H1 (cell line): Measurements from ENCODE around the gene CPED1.
"Not testable (repeated sequence)": the region's sequence is repeated elsewhere in the genome, so short reads cannot be mapped to it uniquely, and the experiment has no call there.

Source experiments
- CTCF ChIP-seq, 3 experiments: IDR thresholded peaks; 1 replicate in 2 of 3; 2 replicates in 1 of 3; pipeline versions ENCODE4 v1.5.1 to v1.6.1; 2011; ENCODE audit warnings: low read length in 3 of 3, mild to moderate bottlenecking in 3 of 3, inconsistent platforms in 2 of 3, low read depth in 1 of 3, moderate library complexity in 1 of 3; ENCODE audit not compliant: insufficient read depth in 1 of 3; ENCODE audit errors: control extremely low read depth in 1 of 3
- POLR2A ChIP-seq, 2 experiments: IDR thresholded peaks; 1 replicate in 1 of 2; 2 replicates in 1 of 2; pipeline ENCODE4 v1.6.1; 2011; ENCODE audit warnings: low read depth in 2 of 2, low read length in 2 of 2, mild to moderate bottlenecking in 2 of 2; ENCODE audit errors: control extremely low read depth in 1 of 2
- RXRA ChIP-seq: IDR thresholded peaks from 2 replicates; pipeline ENCODE4 v1.6.1; 2011; ENCODE audit warnings: low read depth, mild to moderate bottlenecking, low read length, moderate library complexity; ENCODE audit not compliant: insufficient read depth
- TEAD4 ChIP-seq: IDR thresholded peaks from 2 replicates; pipeline ENCODE4 v1.6.1; 2012; ENCODE audit warnings: low read depth, low read length, inconsistent platforms, mixed read lengths

- not testable (repeated sequence) for TF ChIP-seq CTCF (IDR thresholded peaks at IDR 0.05; ENCODE audit: control extremely low read depth in 1 of 3, insufficient read depth in 1 of 3, low read depth in 1 of 3, low read length in 3 of 3); RXRA; TEAD4; POLR2A (IDR thresholded peaks at IDR 0.05; ENCODE audit: control extremely low read depth in 1 of 2, low read depth in 2 of 2, low read length in 2 of 2)
Measured at GRCh38 chr7:121252523-121253235, 264.2 kb downstream of the CPED1 start.
